Daoy (cell line): Measurements from ENCODE around the gene RCAN3. TPM values are rescaled to one million over a fixed set of nuclear protein-coding genes. Genes with fewer than 3 reads are reported as not detected.
"Not testable (repeated sequence)": the region's sequence is repeated elsewhere in the genome, so short reads cannot be mapped to it uniquely, and the experiment has no call there.

Experiments used
- DNase-seq: peaks from one replicate; pipeline ENCODE4 v3.0.0-alpha.2; 2015; ENCODE audit warnings: low read depth
- total RNA-seq: library from RNA; depleted of rRNA; stranded (reverse); fragments of >200 nt; shearing (Covaris generic); gene quantifications from 2 replicates; pipeline ENCODE4 v1.2.3, GENCODE V29; 2014

Gene RCAN3
- total RNA-seq, 1 experiment from 2014 or later = 10.5 TPM

DNA sequence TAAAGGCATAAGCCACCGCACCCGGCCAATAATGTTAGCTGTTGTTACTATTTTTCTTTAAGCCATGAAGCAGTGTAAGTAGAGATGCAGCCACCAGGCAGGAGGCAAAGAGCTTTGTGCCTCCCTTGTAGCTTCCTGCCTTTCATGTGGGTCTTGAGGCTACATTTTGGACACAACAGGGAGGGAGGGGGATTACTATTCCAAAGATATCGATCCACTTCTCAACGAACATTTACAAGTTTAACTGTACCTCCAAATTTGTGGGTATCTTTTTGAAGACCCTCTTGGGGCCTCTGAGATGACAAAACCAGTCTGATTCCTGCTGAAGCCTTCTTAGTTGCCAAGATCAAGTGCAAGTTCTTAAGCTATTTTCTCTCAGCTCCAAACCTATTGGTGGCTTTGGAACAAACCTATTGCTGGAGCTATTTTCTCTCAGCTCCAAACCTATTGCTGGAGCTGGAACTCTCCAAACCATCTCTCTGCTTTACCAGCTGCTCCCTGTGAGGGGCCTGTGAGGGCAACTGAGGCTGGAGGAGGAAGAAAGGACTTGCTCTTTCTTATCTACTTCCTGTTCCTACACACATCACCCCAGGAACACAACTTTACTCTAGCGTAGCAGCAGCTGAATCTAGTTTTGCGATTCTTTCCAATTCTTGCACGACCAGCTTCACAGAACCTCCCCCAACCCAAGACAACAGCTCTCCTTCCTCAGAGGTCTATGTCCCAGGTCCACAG is 16.1 kb upstream of the RCAN3 start:
- no peak for DNase-seq

DNA sequence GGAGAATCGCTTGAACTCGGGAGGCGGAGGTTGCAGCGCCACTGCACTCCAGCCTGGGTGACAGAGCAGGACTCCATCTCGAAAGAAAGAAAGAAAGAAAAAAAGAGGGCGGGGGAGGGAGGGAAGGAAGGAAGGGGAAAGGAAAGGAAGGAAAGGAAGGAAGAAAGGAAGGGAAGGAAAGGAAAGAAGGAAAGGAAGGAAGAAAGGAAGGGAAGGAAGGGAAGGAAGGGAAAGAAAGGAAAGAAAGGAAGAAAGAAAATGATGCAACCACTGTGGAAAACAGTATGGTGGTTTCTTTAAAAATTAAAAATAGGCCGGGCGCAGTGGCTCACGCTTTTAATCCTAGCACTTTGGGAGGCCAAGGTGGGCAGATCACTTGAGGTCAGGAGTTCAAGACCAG is 15.2 kb upstream of the RCAN3 start:
- DNase-seq = no peak

DNA sequence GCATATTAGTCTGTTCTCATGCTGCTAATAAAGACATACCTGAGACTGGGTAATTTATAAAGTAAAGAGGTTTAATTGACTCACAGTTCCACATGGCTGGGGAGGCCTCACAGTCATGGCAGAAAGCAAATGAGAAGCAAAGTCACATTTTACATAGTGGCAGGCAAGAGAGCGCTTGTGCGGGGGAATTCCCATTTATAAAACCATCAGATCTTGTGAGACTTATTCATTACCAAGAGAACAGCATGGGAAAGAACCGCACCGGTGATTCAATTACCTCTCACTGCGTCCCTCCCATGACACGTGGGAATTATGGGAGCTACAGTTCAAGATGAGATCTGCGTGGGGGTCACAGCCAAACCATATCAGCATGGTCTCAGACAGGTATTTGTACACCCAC is 14.5 kb upstream of the RCAN3 start:
- peak; percentile 4 for DNase-seq

DNA sequence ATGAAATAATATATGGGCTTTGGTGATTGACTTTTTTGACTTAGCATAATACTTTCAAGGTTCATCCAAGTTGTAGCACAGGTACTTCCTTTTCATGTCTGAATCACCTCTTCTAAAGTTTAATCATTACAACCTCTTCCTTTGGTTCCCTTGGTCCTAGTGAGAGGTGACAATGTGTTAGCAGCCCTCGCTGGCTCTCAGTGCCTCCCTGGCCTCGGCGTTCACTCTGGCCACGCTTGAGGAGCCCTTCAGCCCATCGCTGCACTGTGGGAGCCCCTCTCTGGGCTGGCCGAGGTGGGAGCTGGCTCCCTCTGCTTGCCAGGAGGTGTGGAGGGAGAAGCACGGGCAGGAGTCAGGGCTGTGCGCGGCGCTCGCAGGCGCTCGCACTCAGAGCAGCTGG is 13.0 kb upstream of the RCAN3 start:
- DNase-seq = no peak

DNA sequence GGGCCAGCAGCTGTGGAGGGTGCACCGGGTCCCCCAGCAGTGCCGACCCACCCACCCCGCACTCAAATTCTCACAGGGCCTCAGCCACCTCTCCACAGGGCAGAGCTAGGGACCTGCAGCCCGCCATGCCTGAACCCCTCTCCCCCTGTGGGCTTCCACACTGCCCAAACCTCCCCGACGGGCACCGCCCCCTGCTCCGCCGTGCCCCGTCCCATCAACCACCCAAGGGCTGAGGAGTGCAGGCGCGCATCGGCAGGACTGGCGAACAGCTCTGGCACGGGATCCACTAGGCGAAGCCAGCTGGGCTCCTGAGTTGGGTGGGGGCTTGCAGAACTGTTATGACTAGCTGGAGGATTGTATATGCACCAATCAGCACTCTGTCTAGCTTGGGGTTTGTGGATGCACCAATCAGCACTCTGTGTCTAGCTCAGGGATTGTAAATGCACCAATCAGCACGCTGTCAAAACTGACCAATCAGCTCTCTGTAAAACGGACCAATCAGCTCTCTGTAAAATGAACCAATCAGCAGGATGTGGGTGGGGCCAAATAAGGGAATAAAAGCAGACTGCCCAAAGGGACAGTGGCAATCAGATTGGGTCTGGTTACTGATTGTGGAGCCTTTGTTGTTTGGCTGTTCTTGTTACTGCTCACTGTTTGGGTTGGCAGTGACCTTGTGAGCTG is 12.4 kb upstream of the RCAN3 start:
- DNase-seq = no peak

DNA sequence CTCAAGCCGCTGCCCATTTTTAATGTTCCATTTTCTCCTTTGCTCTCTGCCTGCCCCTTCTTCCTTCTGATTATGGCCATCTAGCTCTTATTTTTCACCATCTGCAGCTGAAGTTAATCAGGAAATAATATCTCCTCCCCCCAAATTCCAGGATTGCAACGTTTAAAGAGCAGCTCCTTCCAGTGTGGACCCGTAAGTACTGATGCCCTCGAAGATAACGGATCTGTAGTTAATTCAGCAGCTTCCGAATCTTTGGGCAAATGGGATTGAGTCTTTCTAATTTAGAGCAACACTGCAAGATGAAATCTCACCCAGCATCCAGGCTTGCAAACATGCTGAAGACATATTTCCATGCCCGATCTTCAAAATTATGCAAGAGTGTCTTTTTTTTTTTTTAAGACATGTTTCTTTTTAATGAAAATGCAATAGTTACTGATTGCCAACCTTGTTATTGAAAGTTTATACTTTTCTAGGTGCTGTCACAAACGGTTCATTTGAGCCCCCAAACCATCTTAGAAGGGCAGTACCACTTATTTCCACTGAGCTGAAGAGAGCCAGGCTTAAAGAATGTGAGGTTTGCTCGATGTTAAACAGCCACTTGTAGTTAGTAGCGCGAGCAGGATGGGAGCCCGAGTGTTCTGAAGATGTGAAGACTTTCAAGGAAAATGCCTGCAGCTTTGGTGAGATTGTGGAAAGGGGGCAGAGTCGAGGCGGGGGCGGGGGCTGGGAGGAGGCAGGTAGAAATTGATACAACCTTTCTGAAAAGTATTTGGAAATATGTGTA is 10.9 kb upstream of the RCAN3 start:
- no peak for DNase-seq

DNA sequence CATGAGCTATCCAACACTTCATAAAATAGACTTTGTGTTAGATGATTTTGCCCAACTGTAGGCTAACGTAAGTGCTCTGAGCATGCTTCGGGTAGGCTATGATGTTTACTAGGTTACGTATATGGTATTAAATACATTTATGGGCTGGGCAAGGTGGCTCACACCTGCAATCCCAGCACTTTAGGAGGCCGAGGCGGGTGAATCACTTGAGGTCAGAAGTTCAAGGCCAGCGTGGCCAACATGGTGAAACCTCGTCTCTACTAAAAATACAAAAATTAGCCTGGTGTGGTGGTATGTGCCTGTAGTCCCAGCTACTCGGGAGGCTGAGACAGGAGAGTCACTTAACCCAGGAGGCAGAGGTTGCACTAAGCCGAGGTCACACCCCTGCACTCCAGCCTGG is 9.7 kb upstream of the RCAN3 start:
- DNase-seq = not testable (repeated sequence)

DNA sequence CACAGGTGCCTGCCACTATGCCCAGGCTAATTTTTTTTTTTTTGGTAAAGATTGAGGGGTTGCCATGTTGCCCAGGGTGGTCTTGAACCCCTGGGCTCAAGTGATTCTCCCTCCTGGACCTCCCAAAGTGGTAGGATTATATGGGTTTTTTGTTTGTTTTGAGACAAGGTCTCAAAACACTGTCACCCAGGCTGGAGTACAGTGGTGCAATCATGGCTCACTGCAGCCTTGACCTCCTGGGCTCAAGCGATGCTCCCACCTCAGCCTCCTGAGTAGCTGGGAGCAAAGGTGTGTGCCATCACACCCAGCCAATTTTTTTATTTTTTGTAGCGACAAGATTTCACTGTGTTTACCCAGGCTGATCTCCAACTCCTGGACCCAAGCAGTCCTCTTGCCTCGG is 8.9 kb upstream of the RCAN3 start:
- no peak for DNase-seq

DNA sequence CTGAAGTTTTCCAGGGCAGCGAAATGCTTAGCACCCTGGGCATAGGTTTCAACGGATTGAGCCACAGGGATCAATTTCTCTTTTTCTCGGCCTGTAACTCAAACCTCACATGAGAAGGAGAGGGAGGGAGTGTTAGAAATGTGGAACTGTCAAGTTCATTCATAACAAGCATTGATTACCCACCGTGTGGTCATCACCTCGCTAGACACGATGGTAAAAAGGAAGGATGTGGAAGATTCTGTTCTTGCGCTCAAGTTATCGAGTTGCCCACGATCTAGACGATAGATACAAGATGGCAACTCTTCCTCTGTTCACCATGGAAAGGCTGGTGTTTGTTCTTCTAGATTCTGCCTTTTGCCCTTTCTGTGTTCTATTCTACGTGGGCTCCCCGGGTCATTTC is 4.0 kb upstream of the RCAN3 start:
- DNase-seq = no peak

DNA sequence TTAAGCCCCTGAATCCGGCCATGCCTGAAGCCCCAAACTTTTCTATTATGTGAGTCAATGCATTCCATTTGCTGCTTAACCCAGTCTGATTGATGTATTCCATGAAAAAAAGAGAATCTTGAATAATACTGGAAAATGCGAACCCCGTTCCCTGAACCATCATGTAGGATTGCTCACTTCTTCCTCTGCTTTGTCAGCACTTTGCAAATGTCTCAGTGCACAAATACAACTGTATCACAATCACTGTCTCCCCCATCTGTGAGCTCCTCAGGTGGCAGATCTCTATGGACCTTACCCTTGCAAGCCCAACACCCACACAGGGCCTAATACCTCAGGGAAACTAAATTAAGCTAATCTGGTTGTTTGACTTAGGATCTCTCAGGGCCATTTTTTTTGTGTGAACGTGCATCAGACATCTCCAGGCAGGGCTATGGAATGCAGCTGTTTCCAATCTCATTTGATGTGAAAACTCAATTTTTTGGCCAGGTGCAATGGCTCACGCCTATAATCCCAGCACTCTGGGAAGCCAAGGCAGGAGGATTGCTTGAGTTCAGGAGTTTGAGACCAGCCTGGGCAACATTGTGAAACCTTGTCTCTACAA is 2.1 kb upstream of the RCAN3 start:
- no peak for DNase-seq

DNA sequence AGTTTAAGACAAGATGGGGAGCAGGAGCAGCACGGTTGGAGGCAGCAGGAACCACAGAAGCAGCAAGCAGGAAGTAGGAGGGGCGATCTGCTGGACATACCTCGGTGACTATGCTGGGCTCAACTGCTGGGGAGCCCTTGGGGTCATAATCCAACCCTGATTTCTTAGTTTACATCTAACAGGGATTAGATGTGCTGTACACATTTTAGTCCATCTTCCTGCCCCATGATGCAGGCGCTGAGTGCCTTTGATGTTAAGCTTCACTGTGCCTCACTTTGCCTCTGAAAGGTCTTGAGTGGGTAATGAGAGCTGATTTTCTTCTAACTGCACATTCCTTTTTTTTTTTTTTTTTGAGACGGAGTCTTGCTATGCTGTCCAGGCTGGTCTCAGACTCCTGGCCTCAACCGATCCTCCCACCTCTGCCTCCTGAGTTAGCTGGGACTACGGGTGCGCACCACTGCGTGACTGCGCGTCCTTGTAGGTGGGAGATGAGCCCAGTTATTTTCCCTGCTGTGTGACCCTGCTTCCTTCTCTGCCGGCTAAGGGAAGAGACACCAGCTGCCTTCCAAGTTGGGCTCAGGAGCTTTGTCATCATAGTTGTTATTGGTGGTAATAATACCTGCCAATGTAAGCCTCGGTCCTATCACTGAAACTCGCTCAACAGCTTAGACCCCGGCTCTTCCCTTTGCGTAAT is 1.1 kb upstream of the RCAN3 start:
- DNase-seq = peak; percentile 68

DNA sequence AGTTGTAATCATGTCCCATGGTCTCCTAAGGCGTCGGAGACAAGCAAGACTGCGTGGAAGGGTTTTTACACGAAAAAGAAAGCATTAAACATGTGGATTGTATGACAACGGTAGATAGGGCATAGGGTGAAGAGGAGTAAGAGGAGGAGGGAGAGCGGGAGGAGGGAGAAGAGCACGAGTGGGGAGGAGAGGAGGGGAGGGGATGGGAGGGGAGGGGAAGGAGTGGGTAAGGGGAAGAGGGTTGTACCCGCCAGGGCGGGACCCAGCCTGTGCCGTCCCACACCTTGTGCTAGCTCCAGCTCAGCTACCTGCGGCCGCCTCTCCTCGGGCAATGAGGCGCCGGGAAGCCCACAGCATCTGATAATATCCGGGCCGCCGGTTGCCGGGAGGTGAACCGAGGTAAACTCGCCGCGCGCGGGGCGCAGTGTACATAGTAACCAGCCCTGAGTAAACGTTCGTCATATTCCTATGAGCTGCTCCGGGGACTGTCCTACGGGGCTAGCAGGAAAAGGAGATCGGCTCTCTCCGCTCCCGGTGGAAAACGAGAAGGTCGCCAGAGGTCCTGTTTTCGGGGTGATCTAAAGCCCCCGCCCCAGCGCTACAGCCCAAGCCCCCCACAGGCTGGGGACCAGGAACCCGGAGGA is 449 bp upstream of the RCAN3 start:
- peak; percentile 75 for DNase-seq

DNA sequence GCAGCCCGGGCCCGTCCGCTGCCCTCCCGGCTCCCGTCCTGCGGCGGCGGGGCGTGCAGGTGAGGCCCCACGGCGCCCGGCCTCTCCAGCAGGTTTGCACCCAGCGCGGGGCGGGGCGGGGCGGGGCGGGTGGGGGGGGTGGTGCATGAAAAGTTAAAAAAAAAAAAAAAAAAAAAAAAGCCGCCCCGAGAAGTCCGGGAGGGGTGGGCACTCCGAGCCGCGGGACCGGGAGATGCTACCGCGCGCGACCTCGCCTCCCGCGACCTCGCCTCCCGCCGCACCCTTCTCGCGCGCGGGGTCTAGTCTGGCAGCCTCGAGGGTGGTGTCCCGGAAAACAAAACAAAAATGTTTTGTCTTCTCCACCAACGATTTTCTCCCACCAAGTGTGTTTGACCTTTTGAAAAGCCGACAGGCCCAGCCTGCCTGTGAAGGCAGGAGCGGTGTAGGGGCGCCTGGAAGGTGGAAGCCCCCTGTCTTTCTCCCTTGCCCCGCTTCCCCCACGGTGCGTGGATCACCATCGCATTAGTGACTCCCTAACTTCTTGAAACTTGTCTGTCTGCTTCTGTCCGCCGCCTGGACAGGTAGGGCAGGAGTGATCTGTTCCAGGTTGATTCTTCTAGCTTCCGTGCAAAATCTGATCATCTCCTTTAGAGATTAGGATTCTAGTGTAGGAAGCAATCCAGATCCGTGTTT is 569 bp downstream of the RCAN3 start:
- no peak for DNase-seq

DNA sequence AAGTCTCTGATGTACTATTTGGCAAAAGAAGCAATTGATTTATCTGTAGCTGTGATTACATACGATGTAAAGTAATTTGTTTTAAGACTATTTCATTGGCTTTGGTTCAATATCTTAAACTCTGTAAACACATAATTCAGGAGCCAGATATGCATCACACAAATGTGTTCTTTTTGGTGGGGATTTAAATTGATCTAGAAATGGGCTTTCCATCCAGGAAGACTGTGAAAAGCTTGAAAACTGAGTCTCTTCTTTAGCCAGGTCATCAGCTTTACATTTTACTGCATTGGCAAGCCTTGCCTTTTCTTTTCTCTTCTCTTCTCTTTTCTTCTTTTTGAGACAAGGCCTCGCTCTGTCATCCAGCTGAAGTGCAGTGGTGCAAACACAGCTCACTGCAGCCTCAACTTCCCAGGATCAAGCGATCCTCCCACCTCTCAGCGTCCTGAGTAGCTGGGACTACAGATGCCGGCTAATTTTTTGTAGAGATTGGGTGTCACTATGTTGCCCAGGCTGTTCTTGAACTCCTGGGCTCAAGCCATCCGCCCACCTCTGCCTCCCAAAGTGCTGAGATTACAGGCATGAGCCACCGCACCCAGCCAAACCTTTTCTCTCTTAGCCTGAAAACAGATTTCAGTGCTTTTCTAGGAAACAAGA is 1.4 kb downstream of the RCAN3 start:
- no peak for DNase-seq

DNA sequence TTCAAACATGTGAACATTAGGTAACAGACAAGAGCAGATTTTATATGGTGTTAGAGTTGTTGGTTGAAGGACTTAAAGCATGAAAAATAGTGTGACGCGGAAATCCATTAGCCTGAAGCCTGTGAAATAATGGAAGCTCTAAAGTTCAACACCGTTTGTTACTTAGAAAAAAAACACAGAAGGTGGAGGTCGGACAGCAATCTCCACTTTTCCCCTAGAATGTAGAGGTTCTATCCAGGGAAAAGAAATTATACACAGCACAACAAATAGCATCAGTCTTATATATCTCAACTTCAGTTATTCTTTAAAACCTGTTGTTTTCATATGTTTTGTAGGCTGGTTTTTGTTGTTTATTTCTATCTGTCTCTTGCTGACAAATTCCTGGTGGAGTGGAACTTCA is 1.9 kb downstream of the RCAN3 start:
- no peak for DNase-seq

DNA sequence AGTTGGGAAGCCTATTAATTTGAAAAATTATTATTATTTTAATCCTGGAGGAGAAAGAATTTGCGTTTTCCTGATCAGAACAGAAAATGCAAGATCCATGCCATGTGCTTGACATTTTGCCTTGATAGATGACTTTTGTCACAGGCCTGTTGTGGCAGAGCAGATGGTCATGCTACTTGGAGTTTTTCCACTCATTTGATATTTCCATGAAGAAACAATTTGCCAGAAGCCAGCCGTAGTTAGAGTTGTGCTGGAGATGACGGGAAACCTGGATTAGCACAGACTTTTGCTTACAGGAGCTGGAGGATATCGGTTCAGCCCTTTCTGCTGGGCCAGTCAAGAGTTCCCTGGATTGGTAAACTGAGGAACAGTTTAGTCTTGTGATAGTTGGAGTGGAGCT is 3.2 kb downstream of the RCAN3 start:
- no peak for DNase-seq

DNA sequence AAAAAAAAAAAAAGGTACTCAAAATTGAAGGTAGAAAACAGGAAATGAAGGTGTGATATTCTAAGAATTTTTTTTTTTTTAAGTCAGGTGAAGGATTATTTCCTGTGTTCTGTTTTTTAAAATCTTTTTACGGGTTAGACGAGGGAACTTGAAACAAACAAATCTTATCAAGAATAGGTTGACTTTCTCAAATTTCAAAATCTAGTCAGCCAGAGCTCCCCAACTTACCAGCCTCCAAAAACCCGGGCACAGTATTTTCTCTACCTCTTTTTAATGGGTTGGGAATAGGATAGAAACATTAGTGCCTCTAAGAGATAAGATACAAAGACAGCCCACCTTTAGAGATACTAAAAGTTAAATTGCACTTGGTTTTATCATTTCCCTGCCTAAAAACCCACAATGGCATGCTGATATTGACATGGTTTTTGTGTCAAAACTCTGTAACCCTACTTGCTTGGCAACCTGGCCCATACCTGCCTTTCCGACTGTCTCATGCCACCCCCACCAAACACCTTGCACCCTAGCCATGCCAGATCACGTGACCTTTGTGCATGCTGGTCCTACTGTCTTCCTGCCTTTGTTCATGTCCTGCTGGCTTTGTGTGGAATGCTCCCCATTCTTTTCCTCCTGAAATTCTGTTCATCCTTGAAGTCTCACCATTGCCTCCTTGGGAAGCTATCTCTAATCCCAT is 4.2 kb downstream of the RCAN3 start:
- DNase-seq = no peak

DNA sequence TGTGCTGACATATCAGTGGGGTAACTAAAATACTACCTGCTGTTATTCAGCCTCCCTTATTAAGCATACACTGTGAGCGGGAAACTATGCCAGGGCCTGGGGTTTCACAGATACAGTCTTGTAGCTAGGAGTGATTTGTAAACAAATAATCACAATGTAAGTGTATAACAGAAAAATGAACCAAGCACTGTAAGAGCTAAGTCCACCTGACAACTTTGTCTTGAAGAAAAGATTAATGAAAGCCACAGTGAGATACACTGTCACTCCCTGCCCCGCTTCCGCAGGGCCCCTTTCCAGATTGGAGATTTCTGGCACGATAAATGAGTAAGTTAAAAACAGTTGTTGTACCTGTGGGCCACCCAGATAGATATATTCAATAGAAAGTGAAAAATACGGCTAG is 4.8 kb downstream of the RCAN3 start:
- no peak for DNase-seq

DNA sequence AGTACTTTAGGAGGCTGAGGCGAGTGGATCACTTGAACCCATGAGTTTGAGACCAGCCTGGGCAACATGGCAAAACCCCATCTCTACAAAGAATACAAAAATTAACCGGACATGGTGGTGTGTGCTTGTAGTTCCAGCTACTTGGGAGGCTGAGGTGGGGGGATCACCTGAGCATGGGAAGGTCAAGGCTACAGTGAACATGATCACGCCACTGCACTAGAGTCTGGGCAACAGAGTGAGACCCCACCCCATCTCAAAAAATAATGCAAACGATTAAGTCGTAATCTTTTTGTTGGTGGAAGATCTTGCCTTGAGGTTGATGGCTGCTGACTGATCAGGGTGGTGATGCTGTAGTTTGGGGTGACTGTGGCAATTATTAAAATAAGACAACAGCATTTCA is 6.3 kb downstream of the RCAN3 start:
- no peak for DNase-seq

DNA sequence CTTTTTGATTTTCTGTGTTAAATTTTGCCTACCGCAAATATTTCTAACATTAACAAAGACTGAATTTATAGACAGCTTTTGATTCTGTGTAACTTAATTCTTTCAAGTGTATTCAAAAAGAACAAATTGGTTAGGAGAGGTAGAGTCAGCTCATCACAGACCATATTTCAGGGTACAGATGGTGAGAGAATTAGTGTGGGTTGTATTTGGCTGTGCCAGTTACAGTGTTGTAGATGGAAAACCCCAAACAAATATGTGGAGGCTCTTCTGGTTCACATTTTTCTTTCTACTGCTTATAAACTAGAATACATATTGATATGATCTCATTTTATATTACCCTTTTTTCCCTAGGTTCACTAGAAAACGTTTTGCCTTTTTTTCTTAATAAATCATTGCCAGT is 11.1 kb downstream of the RCAN3 start:
- DNase-seq = no peak
